A204.1 (cell line): Measurements from ENCODE around the gene PPWD1.

Source experiments
- FAIRE-seq: peaks from 2 replicates; lab custom pipeline; 2012; peaks lifted over from hg19 to GRCh38; lab: Jason Lieb, UNC

PPWD1 gene

DNA sequence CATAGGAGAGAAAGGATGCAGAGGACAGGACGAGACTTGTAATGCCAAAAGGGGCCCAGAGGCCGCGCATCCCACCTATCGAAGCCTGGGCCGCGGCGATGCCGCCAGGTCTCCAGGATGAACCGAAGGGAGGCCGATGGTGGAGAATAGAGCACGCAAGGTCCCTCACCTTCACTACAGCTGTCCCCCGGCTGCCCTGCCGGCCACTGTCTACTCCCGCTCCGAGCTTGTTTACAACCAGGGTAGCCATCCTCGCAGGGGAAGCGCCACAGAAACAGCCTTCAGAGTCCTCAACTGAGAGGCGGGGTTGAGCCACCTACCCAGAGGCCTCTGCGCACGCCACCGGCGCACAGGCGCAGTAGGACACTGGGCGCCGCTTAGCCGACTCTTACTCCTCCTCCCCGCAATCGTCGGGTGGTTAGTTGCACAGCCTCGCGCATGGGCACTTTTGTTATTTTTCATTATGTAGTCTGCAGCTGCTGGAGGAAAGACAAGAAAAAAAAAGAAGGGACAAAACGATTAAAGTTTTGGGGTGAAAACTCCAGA is 61.0 kb downstream of the PPWD1 start, which contains the start of gene TRIM23:
Gene TRIM23, minus strand, starts transcription at position 309 of the 546 bp plus-strand sequence. Its CDS starts 59 bp downstream, at position 250.
- FAIRE-seq, result peak; percentile 67

DNA sequence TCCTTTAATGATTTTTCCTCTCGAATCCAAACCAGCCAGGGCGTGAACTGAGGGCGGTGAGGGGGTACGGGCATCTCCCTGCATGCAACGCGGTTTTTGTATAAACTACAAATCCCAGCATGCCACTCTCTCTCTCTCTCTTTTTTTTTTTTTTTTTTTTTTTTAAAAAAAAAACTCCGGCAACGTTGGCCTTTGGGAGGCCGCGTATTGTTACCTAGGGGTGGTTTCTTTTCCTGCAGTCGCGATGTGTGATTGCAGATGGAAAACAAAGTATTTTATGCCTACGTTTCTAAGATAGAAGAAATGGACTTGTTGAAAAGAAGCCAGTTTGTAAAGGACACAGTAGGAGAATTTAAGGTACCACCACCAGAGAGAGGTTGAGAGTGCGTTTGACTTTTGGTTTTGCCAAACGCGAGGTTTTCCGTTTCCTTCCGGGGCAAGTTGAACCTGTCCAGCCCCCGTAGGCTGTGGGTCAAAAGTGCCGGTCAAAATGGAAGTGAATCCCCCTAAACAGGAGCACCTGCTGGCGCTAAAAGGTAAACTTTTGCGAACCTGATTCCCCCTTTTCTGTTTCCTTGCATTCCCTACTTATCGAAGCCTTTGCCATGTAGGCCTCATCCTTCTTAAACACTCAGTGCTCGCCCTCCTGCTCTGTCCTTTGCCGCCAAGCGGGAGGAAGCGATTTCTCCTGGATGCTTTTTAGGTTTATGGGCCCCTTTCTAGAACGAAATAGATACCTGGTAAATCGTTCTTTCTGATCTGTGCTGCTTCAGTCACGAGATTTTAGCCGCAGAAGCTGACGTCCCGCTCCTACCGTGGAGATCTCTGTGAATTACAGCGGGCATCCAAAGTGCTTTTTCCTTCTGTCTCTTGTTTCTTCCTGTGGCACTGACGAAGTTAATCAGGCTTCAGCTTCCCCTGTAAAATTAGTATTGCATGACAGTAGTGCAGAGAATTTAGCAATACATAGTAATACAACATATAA is 61.8 kb downstream of the PPWD1 start, which contains the start of the genes SHLD3 and TRAPPC13:
Gene SHLD3, plus strand, starts transcription at position 457 of the 985 bp plus-strand sequence. CDS start 4,561 bp downstream, outside the sequence.
Gene TRAPPC13, plus strand, starts transcription at position 457 of the 985 bp plus-strand sequence. Its CDS starts 34 bp downstream, at position 491.
- FAIRE-seq, result no peak

DNA sequence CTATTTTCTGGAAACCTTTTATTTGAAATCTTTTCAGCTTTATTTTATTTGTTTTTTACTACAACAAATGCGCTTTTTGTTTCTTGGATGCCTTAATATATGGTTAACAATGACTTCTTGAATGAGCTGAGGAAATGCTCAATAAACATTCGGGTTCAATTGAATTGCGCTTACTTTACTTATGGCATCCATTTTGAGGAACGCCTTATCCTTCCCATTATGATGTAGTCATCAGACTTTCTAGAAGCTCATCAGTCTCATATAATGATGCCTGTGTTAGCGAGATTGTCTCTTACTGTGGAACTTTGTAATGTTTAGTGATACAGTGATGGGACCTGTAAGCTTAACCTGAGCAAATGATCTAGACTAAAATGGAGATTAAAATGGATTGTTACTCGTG is 62.6 kb downstream of the PPWD1 start:
- FAIRE-seq, result no peak

DNA sequence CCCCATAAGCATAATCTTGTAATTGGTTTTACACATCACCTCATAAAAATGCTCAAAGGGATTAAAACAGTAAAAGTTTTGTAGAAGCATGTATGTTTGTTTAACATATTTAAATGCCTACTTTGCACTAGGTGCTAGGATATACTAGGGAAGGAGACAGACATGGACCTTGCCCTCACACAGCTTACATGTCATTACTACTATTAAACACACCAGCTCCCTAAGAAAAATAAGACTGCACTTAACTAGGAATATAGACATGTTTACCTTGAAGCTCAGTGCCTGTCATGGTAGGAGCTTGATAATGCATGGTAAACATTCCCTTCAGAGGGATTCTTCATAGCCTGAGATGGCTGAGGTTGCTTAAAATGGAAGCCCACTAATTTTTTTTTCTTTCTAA is 67.9 kb downstream of the PPWD1 start:
- no peak for FAIRE-seq
